ENCODE data around the gene SLC5A4.
"Not testable (repeated sequence)": the region's sequence is repeated elsewhere in the genome, so short reads cannot be mapped to it uniquely, and the experiment has no call there.

SLC5A4 gene

GRCh38 chr22:32199341-32199740, 55.8 kb downstream of the SLC5A4 start:
- no peak for DNase-seq

GRCh38 chr22:32197553-32198226, 57.5 kb downstream of the SLC5A4 start:
- not testable (repeated sequence) for DNase-seq

- DNase-seq = not testable (repeated sequence)
These were observed 59.2 kb downstream of the SLC5A4 start for GRCh38 chr22:32195900-32196299.

GRCh38 chr22:32193346-32193745, 61.8 kb downstream of the SLC5A4 start:
- not testable (repeated sequence) for DNase-seq

- not testable (repeated sequence) for DNase-seq
These were observed 64.1 kb downstream of the SLC5A4 start for GRCh38 chr22:32191021-32191420.

- no peak for DNase-seq
These were observed 69.3 kb downstream of the SLC5A4 start for GRCh38 chr22:32185821-32186220.

DNA sequence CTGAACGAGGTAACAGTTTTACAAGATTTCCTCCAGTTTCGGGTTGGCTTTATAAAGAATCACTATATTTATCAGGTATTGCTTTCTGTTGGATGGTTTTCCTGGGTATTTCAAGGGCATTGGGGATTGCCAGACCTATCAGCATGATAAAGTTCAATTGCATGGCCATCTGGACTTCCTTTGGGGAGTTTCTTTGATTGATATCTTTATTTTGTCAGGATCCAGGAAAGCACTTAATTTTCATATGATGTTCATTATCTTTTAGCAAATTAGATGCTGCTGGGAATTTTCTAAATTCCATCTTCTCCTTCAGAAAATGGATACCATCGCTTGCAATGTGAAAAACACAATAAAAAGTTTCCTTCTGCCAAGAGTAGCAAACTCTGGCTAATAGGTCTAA, 71.5 kb downstream of the SLC5A4 start:
- DNase-seq = no peak

DNA sequence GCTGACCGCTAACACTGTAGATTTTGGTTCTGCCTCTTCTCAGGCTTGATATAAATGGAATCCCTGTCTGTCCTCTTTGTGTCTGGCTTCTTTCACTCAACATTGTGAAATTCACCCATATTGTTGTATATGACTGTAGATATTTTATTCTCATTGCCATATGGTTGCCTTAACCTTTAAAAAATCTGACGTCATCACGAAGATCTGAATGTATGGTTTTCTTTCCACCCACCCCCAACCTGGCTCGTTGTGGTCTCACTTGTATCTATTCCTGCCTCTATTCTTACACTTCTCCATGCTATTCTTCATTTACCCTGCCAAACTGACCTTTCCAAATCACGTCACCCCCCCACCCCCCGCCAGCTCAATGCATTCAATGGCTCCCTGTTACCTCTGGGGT, 74.1 kb downstream of the SLC5A4 start:
- DNase-seq = no peak

DNA sequence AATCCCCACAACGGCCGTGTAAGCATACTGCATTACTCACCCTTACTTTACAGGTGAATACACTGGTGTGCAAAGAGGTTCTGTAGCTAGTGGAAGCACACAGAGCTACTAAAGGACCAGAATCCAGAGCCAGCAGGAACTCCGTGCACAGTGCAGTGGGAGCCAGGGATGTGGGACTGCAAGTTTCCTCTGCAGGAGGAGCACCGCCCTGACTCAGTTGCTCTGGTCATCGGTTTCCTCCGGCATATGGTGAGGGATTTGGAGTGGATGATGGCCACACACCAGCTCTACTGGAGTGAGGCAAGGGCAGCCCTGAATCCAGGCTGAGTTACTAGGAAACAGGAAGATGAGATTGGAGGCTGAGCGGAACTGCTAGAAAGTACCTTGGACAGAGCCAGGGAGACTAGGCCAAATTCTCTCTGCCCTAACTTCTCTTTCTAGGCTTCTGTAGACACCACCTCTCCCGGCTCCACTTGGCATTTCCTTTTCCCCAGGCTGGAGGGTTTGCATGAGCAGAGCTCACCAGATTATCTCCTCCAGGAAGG, 77.9 kb downstream of the SLC5A4 start:
- DNase-seq = no peak

- DNase-seq = no peak
These were observed 79.2 kb downstream of the SLC5A4 start for GRCh38 chr22:32175683-32176644.

GRCh38 chr22:32175115-32175514, 80.0 kb downstream of the SLC5A4 start:
- DNase-seq = no peak
